Epithelial cell of proximal tubule (primary cell): ENCODE data around the gene FIGN. TPM values are rescaled to one million over a fixed set of nuclear protein-coding genes. Genes with fewer than 3 reads are reported as not detected.

Experiments
- DNase-seq: peaks from one replicate; pipeline ENCODE4 v3.0.0-alpha.2; 2011; ENCODE audit warnings: low read depth
- H3K4me3 ChIP-seq: 2 replicates; pipeline ENCODE4 v1.5.1; 2011; ENCODE audit warnings: low read depth, mild to moderate bottlenecking, low read length
- CTCF ChIP-seq: conservative IDR thresholded peaks from 2 replicates; pipeline ENCODE4 v1.5.1; 2012; ENCODE audit warnings: low read depth, mild to moderate bottlenecking, low read length
- total RNA-seq: library from RNA; depleted of rRNA; stranded (reverse); fragments of >200 nt; gene quantifications from 2 replicates; pipeline ENCODE4 v1.2.3, GENCODE V29; 2015

The FIGN gene
- total RNA-seq, 1 donor from 2014 or later = 3.2 TPM

- no peak for TF ChIP-seq CTCF
- no peak for DNase-seq
- no peak overlapping the region for H3K4me3 ChIP-seq
Observed at GRCh38 chr2:163719331-163719730, 16.5 kb downstream of the FIGN start.

GRCh38 chr2:163717993-163718680 lies 17.7 kb downstream of the FIGN start:
- TF ChIP-seq CTCF = no peak
- no peak overlapping the region for H3K4me3 ChIP-seq
- no peak for DNase-seq

- H3K4me3 ChIP-seq = no peak overlapping the region
- no peak for DNase-seq
- no peak for TF ChIP-seq CTCF
Observed at GRCh38 chr2:163717515-163717914, 18.3 kb downstream of the FIGN start.

GRCh38 chr2:163716101-163716500 lies 19.7 kb downstream of the FIGN start:
- no peak for DNase-seq
- no peak for TF ChIP-seq CTCF
- H3K4me3 ChIP-seq = no peak overlapping the region

- no peak for TF ChIP-seq CTCF
- no peak overlapping the region for H3K4me3 ChIP-seq
- DNase-seq = no peak
Observed at GRCh38 chr2:163715668-163716067, 20.1 kb downstream of the FIGN start.

- H3K4me3 ChIP-seq = no peak overlapping the region
- TF ChIP-seq CTCF = no peak
- DNase-seq = no peak
Observed at GRCh38 chr2:163715199-163715598, 20.6 kb downstream of the FIGN start.

GRCh38 chr2:163713534-163714311 lies 22.1 kb downstream of the FIGN start:
- TF ChIP-seq CTCF = no peak
- no peak overlapping the region for H3K4me3 ChIP-seq
- no peak for DNase-seq
